ENCODE data around the gene AKIRIN2.

The AKIRIN2 gene

DNA sequence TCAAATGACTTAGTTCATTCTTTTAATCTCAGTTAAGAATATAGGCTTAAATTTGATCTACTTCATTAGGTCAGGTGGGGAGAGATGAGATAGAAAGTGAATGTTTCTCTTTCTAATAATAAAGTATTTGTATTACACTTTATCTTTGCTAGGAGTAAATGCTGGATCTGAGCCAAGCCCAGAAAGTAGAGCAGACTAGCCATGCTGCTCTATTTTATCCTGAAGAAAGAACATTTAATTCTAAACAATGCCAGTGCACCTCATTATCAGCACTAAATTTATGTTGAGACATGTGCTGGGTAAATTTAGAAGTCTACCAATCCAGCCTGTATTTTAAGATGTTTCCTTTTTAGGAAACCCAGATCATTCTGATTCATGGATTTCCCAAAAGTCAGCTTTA is 43.5 kb downstream of the AKIRIN2 start:
- DNase-seq (ENCODE audit: low read depth) = peak; percentile 51
- TF ChIP-seq, protein P1, sequence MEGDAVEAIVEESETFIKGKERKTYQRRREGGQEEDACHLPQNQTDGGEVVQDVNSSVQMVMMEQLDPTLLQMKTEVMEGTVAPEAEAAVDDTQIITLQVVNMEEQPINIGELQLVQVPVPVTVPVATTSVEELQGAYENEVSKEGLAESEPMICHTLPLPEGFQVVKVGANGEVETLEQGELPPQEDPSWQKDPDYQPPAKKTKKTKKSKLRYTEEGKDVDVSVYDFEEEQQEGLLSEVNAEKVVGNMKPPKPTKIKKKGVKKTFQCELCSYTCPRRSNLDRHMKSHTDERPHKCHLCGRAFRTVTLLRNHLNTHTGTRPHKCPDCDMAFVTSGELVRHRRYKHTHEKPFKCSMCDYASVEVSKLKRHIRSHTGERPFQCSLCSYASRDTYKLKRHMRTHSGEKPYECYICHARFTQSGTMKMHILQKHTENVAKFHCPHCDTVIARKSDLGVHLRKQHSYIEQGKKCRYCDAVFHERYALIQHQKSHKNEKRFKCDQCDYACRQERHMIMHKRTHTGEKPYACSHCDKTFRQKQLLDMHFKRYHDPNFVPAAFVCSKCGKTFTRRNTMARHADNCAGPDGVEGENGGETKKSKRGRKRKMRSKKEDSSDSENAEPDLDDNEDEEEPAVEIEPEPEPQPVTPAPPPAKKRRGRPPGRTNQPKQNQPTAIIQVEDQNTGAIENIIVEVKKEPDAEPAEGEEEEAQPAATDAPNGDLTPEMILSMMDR (conservative IDR thresholded peaks at IDR 0.05; ENCODE audit: low read depth, low read length) = no peak
- no peak overlapping the region for H3K4me3 ChIP-seq (ENCODE audit: low read depth, low read length)

DNA sequence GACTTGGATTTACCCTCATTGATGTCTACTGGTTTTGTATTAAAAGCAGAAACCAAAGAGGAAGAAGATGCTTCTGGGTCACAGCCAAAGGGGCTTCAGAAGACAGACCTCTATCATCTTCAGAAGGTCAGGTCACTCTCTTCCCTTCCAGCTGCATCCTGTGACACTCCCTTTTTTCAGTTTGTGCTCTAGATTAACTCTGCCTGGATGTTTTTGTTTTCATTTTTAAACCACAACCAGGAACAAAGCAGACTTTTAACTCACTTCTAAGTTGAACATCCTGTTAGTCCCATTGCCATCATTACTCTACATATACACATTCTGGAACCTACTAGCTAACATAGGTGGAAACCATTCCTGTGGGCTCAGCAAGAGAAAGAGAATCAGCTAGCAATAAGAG is 45.2 kb downstream of the AKIRIN2 start:
- DNase-seq (ENCODE audit: low read depth) = peak; percentile 45
- TF ChIP-seq, protein P1 (conservative IDR thresholded peaks at IDR 0.05; ENCODE audit: low read depth, low read length) = no peak
- no peak overlapping the region for H3K4me3 ChIP-seq (ENCODE audit: low read depth, low read length)

DNA sequence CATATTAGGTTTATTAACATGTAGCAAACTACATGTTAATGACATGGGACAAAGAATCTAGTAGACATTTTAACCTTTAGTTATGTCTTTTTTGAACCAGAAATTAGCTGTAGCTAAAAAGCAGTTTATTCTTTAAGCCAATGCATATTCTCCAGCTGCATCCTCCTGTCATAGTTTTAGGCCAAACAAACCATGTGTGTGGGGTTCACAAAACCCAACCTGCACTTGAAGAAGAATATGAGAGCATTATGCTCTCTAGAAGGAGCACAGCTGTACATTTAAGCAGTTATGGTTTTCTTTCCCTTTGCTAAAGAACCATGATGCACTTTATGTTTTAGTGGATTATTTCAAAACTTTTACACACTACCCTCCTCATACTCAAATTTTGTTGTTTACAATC is 46.2 kb downstream of the AKIRIN2 start:
- DNase-seq (ENCODE audit: low read depth) = no peak
- no peak overlapping the region for H3K4me3 ChIP-seq (ENCODE audit: low read depth, low read length)
- TF ChIP-seq, protein P1 (conservative IDR thresholded peaks at IDR 0.05; ENCODE audit: low read depth, low read length) = no peak

DNA sequence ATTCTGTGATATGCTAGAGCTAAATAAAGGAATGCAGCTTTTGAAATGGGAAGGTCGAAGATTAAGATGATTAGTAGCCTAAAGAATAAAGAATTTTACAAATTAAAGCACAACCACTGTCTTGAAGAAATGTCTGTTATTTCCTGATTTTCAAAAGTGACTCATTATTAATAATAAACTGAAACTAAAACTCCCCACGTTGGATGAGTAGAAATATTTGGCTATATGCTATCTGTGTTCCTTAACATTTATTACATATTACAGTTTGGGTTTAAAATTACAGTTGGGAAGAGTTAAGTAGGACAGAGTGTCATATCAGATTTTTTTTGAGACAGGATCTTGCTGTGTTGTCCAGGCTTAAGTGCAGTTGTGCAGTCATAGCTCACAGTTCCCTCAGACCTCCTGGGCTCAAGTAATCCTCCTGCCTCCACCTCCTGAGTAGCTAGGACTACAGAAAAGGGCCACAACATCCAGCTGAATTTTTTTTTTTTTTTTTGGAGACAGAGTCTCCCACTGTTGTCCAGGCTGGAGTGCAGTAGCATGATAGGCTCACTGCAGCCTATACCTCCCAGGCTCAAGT is 47.1 kb downstream of the AKIRIN2 start:
- no peak overlapping the region for H3K4me3 ChIP-seq (ENCODE audit: low read depth, low read length)
- TF ChIP-seq, protein P1 (conservative IDR thresholded peaks at IDR 0.05; ENCODE audit: low read depth, low read length) = no peak
- DNase-seq (ENCODE audit: low read depth) = no peak

DNA sequence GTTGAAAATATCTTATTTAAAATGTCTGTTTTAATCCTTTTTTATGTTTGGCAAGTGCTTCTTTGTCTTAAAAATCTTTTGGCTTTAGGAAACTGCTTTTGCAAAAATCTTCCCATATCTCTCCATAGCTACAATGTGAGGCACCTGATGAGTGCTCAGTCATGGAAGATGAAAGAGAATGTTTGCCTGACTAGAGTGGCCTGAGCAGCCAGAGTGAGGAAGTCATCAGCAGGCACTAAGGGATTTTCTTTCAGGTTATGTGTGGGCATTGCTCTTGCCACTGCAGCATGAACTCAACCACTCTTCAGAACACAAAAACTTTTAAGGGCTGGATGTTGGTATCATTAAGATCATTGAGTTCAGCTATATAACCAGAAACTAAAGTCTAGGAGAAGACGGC is 47.9 kb downstream of the AKIRIN2 start:
- no peak overlapping the region for H3K4me3 ChIP-seq (ENCODE audit: low read depth, low read length)
- no peak for DNase-seq (ENCODE audit: low read depth)
- TF ChIP-seq, protein P1 (conservative IDR thresholded peaks at IDR 0.05; ENCODE audit: low read depth, low read length) = no peak

DNA sequence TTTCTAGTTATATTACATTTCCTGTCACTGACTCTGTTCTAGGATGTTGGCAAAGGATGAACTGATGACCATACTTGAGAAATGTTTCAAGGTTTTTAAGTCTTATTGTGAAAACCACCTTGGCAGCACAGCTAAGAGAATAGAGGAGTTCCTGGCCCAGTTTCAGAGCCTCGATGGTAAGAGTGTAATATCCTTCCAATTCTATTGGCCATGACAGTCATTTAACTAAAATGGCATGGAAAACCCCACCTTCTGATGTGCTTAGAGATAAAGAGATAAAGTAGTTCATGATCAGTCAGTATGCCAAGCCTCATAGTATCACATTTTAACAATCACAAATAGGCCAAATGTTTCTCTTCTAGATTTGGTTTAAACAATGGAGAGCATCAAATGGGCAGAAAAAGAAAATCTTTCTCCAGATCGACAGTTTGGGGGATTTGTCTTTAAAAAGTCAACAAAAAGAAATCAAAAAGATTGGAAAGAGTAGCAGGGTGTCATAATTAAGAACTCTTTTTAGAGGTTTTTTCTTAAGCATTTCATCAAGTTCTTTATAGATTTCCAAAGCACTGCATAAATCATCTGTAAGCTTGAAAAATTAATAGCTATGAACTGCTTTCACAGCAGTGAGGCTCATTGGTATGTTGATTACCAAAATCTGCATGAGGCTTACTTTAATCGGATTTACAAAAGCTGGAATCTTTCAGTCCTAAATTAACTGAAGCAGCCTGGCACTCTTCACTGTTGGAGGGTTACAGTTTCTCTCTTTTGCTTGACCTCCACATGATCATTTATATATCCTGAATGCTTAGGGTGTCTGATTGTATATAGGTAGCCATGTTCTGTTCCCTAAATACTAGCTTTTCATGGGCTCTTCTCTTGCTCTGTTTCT is 48.7 kb downstream of the AKIRIN2 start:
- DNase-seq (ENCODE audit: low read depth) = no peak
- TF ChIP-seq, protein P1 (conservative IDR thresholded peaks at IDR 0.05; ENCODE audit: low read depth, low read length) = no peak
- no peak overlapping the region for H3K4me3 ChIP-seq (ENCODE audit: low read depth, low read length)
